ENCODE results near the gene MYO16. TPM values are rescaled to one million over a fixed set of nuclear protein-coding genes. Genes with fewer than 3 reads are reported as not detected.
"Not testable (repeated sequence)": the region's sequence is repeated elsewhere in the genome, so short reads cannot be mapped to it uniquely, and the experiment has no call there.

MYO16 gene
- total RNA-seq, 1 donor from 2014 or later: 2.3 TPM

GRCh38 chr13:108987517-108987916 is 358.1 kb downstream of the MYO16 start:
- Mint-ChIP-seq H3K4me1 (ENCODE audit: low read depth) (no peaks in the 10 kb centered on the region), H3K27me3 (no peaks in the 10 kb centered on the region), H3K4me3 (ENCODE audit: low read depth) (no peak overlapping the region), H3K36me3 (ENCODE audit: insufficient read depth) (peaks cover 1% of the 10 kb centered on the region), H3K27ac (no peak overlapping the region), H3K9me3 (ENCODE audit: low read depth) (peaks cover 5% of the 10 kb centered on the region)
- TF ChIP-seq, protein P1, sequence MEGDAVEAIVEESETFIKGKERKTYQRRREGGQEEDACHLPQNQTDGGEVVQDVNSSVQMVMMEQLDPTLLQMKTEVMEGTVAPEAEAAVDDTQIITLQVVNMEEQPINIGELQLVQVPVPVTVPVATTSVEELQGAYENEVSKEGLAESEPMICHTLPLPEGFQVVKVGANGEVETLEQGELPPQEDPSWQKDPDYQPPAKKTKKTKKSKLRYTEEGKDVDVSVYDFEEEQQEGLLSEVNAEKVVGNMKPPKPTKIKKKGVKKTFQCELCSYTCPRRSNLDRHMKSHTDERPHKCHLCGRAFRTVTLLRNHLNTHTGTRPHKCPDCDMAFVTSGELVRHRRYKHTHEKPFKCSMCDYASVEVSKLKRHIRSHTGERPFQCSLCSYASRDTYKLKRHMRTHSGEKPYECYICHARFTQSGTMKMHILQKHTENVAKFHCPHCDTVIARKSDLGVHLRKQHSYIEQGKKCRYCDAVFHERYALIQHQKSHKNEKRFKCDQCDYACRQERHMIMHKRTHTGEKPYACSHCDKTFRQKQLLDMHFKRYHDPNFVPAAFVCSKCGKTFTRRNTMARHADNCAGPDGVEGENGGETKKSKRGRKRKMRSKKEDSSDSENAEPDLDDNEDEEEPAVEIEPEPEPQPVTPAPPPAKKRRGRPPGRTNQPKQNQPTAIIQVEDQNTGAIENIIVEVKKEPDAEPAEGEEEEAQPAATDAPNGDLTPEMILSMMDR (IDR thresholded peaks at IDR 0.05; ENCODE audit: unreplicated experiment): no peak
- no peak for DNase-seq (ENCODE audit: low spot score, unreplicated experiment)

DNA sequence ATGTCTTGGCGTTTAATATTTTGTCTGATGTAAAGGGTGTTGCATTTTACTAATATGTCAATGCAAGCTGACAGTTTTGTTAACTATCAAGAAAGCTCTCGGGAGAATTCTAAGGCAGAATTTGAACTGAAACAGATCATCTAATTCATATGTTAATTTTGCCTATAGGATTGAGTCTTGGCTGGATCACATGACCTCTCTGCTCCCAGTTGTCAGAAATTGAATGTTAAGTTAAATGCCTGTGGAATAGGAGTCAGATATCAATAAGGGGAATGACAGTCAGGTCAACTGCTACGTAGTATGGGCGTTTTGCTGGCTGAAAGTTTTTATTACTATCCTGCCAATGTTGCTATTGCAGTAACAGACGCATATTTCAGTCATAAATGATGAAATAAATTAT is 358.5 kb downstream of the MYO16 start:
- TF ChIP-seq, protein P1 (IDR thresholded peaks at IDR 0.05; ENCODE audit: unreplicated experiment): no peak
- DNase-seq (ENCODE audit: low spot score, unreplicated experiment): no peak
- H3K9me3 Mint-ChIP-seq (ENCODE audit: low read depth): peaks cover 5% of the 10 kb centered on the region
- peaks cover 1% of the 10 kb centered on the region for H3K36me3 Mint-ChIP-seq (ENCODE audit: insufficient read depth)
- H3K27me3 Mint-ChIP-seq: no peaks in the 10 kb centered on the region
- H3K4me3 Mint-ChIP-seq (ENCODE audit: low read depth): no peak overlapping the region
- no peak overlapping the region for H3K27ac Mint-ChIP-seq
- no peaks in the 10 kb centered on the region for H3K4me1 Mint-ChIP-seq (ENCODE audit: low read depth)

GRCh38 chr13:108991416-108991815 is 362.0 kb downstream of the MYO16 start:
- not testable (repeated sequence) for DNase-seq (ENCODE audit: low spot score, unreplicated experiment); H3K36me3 Mint-ChIP-seq (ENCODE audit: insufficient read depth); H3K4me1 Mint-ChIP-seq (ENCODE audit: low read depth); H3K27me3 Mint-ChIP-seq; H3K27ac Mint-ChIP-seq; H3K9me3 Mint-ChIP-seq (ENCODE audit: low read depth); H3K4me3 Mint-ChIP-seq (ENCODE audit: low read depth)

DNA sequence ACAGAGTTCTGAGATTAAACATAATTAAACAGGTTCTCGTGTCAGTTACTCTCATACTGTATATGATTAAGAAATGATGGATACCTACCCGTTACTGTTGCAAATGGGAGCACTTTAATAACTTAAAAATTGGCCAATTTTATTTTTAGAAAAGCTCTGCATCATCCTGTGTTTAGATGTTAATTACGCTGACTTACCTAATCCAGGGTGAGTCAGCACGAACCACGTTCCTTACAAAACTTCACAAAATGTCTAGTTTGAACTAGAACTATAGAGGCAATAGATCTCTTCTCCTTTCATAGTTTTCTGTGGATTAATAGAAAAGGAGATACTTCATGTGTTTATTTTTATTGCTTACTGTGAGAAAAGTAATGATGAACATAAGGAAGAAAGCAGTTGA is 363.9 kb downstream of the MYO16 start:
- Mint-ChIP-seq H3K27ac (no peak overlapping the region), H3K4me3 (ENCODE audit: low read depth) (no peak overlapping the region), H3K9me3 (ENCODE audit: low read depth) (no peaks in the 10 kb centered on the region), H3K4me1 (ENCODE audit: low read depth) (no peaks in the 10 kb centered on the region), H3K36me3 (ENCODE audit: insufficient read depth) (no peaks in the 10 kb centered on the region), H3K27me3 (no peaks in the 10 kb centered on the region)
- no peak for DNase-seq (ENCODE audit: low spot score, unreplicated experiment)
- TF ChIP-seq, protein P1 (IDR thresholded peaks at IDR 0.05; ENCODE audit: unreplicated experiment): no peak

DNA sequence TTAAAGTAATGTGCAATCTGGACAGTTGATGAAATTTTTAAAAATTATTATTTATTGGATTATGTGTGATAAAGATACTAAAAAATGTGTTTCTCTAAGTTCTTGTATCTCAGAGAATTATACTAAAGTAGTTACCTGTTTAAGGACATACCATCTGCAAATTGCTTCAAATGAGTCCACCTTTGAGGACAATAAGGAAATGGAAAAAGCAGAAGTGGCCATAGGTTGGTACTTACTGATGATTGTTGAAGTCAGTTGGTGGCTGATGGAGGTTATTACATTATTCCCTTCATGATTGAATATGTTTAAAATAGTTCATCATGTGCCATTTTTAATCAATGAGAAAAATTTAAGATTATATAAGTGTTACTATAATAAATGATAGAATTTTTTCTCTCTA is 367.0 kb downstream of the MYO16 start:
- TF ChIP-seq, protein P1 (IDR thresholded peaks at IDR 0.05; ENCODE audit: unreplicated experiment): no peak
- H3K9me3 Mint-ChIP-seq (ENCODE audit: low read depth): no peaks in the 10 kb centered on the region
- H3K4me1 Mint-ChIP-seq (ENCODE audit: low read depth): no peaks in the 10 kb centered on the region
- no peaks in the 10 kb centered on the region for H3K27me3 Mint-ChIP-seq
- no peak for DNase-seq (ENCODE audit: low spot score, unreplicated experiment)
- H3K4me3 Mint-ChIP-seq (ENCODE audit: low read depth): no peak overlapping the region
- H3K36me3 Mint-ChIP-seq (ENCODE audit: insufficient read depth): no peaks in the 10 kb centered on the region
- H3K27ac Mint-ChIP-seq: no peak overlapping the region

DNA sequence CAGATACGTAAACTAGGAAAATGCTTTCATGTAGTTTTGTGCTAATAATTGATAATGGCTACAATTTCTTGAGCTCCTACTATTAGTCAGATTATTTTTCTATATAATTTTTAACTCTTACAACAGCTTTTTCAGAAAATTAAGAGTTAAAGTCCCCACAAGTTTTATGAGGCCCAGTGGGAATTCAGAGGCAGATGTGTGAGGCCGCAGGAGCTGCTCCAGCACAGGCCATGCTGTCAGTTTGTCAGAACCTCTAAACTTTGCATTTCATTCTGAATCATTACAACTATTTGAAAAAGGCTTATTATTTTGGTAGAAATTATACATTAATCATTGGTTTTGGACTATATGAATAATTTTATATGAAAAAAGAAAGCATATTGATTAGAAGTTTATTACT is 370.8 kb downstream of the MYO16 start:
- H3K4me1 Mint-ChIP-seq (ENCODE audit: low read depth): no peaks in the 10 kb centered on the region
- DNase-seq (ENCODE audit: low spot score, unreplicated experiment): no peak
- no peaks in the 10 kb centered on the region for H3K27me3 Mint-ChIP-seq
- H3K36me3 Mint-ChIP-seq (ENCODE audit: insufficient read depth): no peaks in the 10 kb centered on the region
- H3K9me3 Mint-ChIP-seq (ENCODE audit: low read depth): no peaks in the 10 kb centered on the region
- TF ChIP-seq, protein P1 (IDR thresholded peaks at IDR 0.05; ENCODE audit: unreplicated experiment): no peak
- no peak overlapping the region for H3K4me3 Mint-ChIP-seq (ENCODE audit: low read depth)
- no peak overlapping the region for H3K27ac Mint-ChIP-seq

Data from progenitor cell of endocrine pancreas (in vitro differentiated cells).